Stimulated activated CD8-positive, alpha-beta memory T cell treated with anti-CD3 and anti-CD28 coated beads, Interleukin-4, amount 100 ng/mL, for 48 hours (primary cell): Measurements from ENCODE around the gene CALCR.
"Not testable (repeated sequence)": the region's sequence is repeated elsewhere in the genome, so short reads cannot be mapped to it uniquely, and the experiment has no call there.

ENCODE experiments used
- DNase-seq: peaks from one replicate; pipeline ENCODE4 v3.0.0-alpha.2; 2020

CALCR gene

GRCh38 chr7:93559639-93560491, 14.7 kb downstream of the CALCR start:
- DNase-seq, result no peak

- no peak for DNase-seq
Observed at GRCh38 chr7:93558705-93559614, 15.6 kb downstream of the CALCR start.

- DNase-seq, result no peak
Observed at GRCh38 chr7:93551931-93552330, 22.6 kb downstream of the CALCR start.

- DNase-seq, result no peak
Observed at GRCh38 chr7:93551063-93551895, 23.2 kb downstream of the CALCR start.

- no peak for DNase-seq
Observed at GRCh38 chr7:93547716-93548115, 26.8 kb downstream of the CALCR start.

- no peak for DNase-seq
Observed at GRCh38 chr7:93544691-93545090, 29.8 kb downstream of the CALCR start.

- no peak for DNase-seq
Observed at GRCh38 chr7:93538061-93538460, 36.5 kb downstream of the CALCR start.

- DNase-seq, result no peak
Observed at GRCh38 chr7:93535616-93536015, 38.9 kb downstream of the CALCR start.

- no peak for DNase-seq
Observed at GRCh38 chr7:93530701-93531100, 43.8 kb downstream of the CALCR start.

- DNase-seq, result no peak
Observed at GRCh38 chr7:93516834-93517233, 57.7 kb downstream of the CALCR start.

- no peak for DNase-seq
Observed at GRCh38 chr7:93515144-93515543, 59.4 kb downstream of the CALCR start.

GRCh38 chr7:93509303-93509702, 65.2 kb downstream of the CALCR start:
- no peak for DNase-seq

- no peak for DNase-seq
Observed at GRCh38 chr7:93503088-93503487, 71.4 kb downstream of the CALCR start.

- DNase-seq, result not testable (repeated sequence)
Observed at GRCh38 chr7:93491860-93492259, 82.7 kb downstream of the CALCR start.

- DNase-seq, result no peak
Observed at GRCh38 chr7:93476491-93477344, 97.8 kb downstream of the CALCR start.

- no peak for DNase-seq
Observed at GRCh38 chr7:93475811-93476210, 98.7 kb downstream of the CALCR start.

- DNase-seq, result no peak
Observed at GRCh38 chr7:93471456-93471855, 103.1 kb downstream of the CALCR start.

- no peak for DNase-seq
Observed at GRCh38 chr7:93463764-93464163, 110.8 kb downstream of the CALCR start.

- DNase-seq, result no peak
Observed at GRCh38 chr7:93461350-93461749, 113.2 kb downstream of the CALCR start.

- no peak for DNase-seq
Observed at GRCh38 chr7:93453262-93453661, 121.3 kb downstream of the CALCR start.

- DNase-seq, result no peak
Observed at GRCh38 chr7:93448176-93448575, 126.3 kb downstream of the CALCR start.

GRCh38 chr7:93447509-93447908, 127.0 kb downstream of the CALCR start:
- no peak for DNase-seq
